ENCODE results near the gene FARS2. TPM values are rescaled to one million over a fixed set of nuclear protein-coding genes. Genes with fewer than 3 reads are reported as not detected.

The FARS2 gene
- total RNA-seq, 1 donor from 2014 or later, result 25.4 TPM

- peak; percentile 44 for DNase-seq
Measured at GRCh38 chr6:5704708-5705107, 443.4 kb downstream of the FARS2 start.

- DNase-seq, result no peak
Measured at GRCh38 chr6:5705252-5705651, 443.9 kb downstream of the FARS2 start.

- DNase-seq, result peak; percentile 33
Measured at GRCh38 chr6:5706124-5707033, 445.1 kb downstream of the FARS2 start.

GRCh38 chr6:5707281-5708045 is 446.1 kb downstream of the FARS2 start:
- no peak for DNase-seq

GRCh38 chr6:5710516-5710915 is 449.2 kb downstream of the FARS2 start:
- no peak for DNase-seq

- no peak for DNase-seq
Measured at GRCh38 chr6:5710936-5711335, 449.6 kb downstream of the FARS2 start.

- DNase-seq, result no peak
Measured at GRCh38 chr6:5712349-5713215, 451.3 kb downstream of the FARS2 start.

GRCh38 chr6:5713519-5713918 is 452.2 kb downstream of the FARS2 start:
- no peak for DNase-seq

GRCh38 chr6:5718231-5718947 is 457.1 kb downstream of the FARS2 start:
- DNase-seq, result no peak

GRCh38 chr6:5723841-5724691 is 462.8 kb downstream of the FARS2 start:
- no peak for DNase-seq

GRCh38 chr6:5724911-5725310 is 463.6 kb downstream of the FARS2 start:
- no peak for DNase-seq

- no peak for DNase-seq
Measured at GRCh38 chr6:5726976-5727718, 465.8 kb downstream of the FARS2 start.

GRCh38 chr6:5728351-5729079 is 467.2 kb downstream of the FARS2 start:
- no peak for DNase-seq

- no peak for DNase-seq
Measured at GRCh38 chr6:5729080-5729434, 467.7 kb downstream of the FARS2 start.

GRCh38 chr6:5729813-5730517 is 468.7 kb downstream of the FARS2 start:
- no peak for DNase-seq

GRCh38 chr6:5730585-5731263 is 469.4 kb downstream of the FARS2 start:
- no peak for DNase-seq

- no peak for DNase-seq
Measured at GRCh38 chr6:5731435-5731834, 470.1 kb downstream of the FARS2 start.

- DNase-seq, result no peak
Measured at GRCh38 chr6:5732496-5732895, 471.2 kb downstream of the FARS2 start.
